C4-2B (cell line): Measurements from ENCODE around the gene ARMH4.
A peak's percentile ranks its signal among the peaks of the same experiment; 100 is the strongest.

Experiments used
- H3K27ac ChIP-seq: fragments of 450-650 bp; 2 replicates; pipeline ENCODE4 v1.5.1; 2017
- CTCF ChIP-seq: fragments of 450-650 bp; conservative IDR thresholded peaks from 2 replicates; pipeline ENCODE4 v1.5.1; 2017; ENCODE audit warnings: mild to moderate bottlenecking
- ZFX ChIP-seq: fragments of 450-650 bp; IDR thresholded peaks from 2 replicates; pipeline ENCODE4 v1.6.1; 2017

The ARMH4 gene

GRCh38 chr14:58191763-58192601 lies 40.0 kb upstream of the ARMH4 start:
- no peak for TF ChIP-seq ZFX
- TF ChIP-seq CTCF, result no peak
- no peak overlapping the region for H3K27ac ChIP-seq

- H3K27ac ChIP-seq, result no peak overlapping the region
- no peak for TF ChIP-seq ZFX
- TF ChIP-seq CTCF, result no peak
These were observed 37.2 kb upstream of the ARMH4 start for GRCh38 chr14:58189176-58189575.

GRCh38 chr14:58177125-58177524 lies 25.1 kb upstream of the ARMH4 start:
- TF ChIP-seq ZFX (no peak), CTCF (no peak)

GRCh38 chr14:58171090-58171489 lies 19.1 kb upstream of the ARMH4 start:
- peak overlapping the region; percentile 55 for H3K27ac ChIP-seq
- TF ChIP-seq ZFX, result no peak
- no peak for TF ChIP-seq CTCF

More at GRCh38 chr14:58177125-58177524, 25.1 kb upstream of the ARMH4 start:
- H3K27ac ChIP-seq, result no peak overlapping the region

GRCh38 chr14:58167891-58168290 lies 15.9 kb upstream of the ARMH4 start:
- TF ChIP-seq ZFX (no peak), CTCF (no peak)
- H3K27ac ChIP-seq, result no peak overlapping the region

- no peak overlapping the region for H3K27ac ChIP-seq
- TF ChIP-seq CTCF (no peak), ZFX (no peak)
These were observed 15.0 kb upstream of the ARMH4 start for GRCh38 chr14:58167057-58167456.
